ENCODE results near the gene POLG.

Gene POLG

GRCh38 chr15:89353991-89354390 is 19.4 kb upstream of the POLG start:
- DNase-seq: no peak

- DNase-seq: no peak
Measured at GRCh38 chr15:89352476-89352875, 17.9 kb upstream of the POLG start.

GRCh38 chr15:89349206-89349558 is 14.6 kb upstream of the POLG start:
- no peak for DNase-seq

GRCh38 chr15:89346516-89347231 is 12.1 kb upstream of the POLG start:
- DNase-seq: no peak

- DNase-seq: no peak
Measured at GRCh38 chr15:89345248-89345647, 10.6 kb upstream of the POLG start.

GRCh38 chr15:89342840-89343239 is 8.2 kb upstream of the POLG start:
- no peak for DNase-seq

GRCh38 chr15:89341316-89342005 is 6.8 kb upstream of the POLG start:
- DNase-seq: no peak

- DNase-seq: no peak
Measured at GRCh38 chr15:89340573-89340972, 5.9 kb upstream of the POLG start.

- no peak for DNase-seq
Measured at GRCh38 chr15:89338036-89338435, 3.4 kb upstream of the POLG start.

- DNase-seq: peak; percentile 61
Measured at GRCh38 chr15:89335298-89336041, 846 bp upstream of the POLG start.

GRCh38 chr15:89333959-89334509 is 590 bp downstream of the POLG start:
- no peak for DNase-seq

GRCh38 chr15:89333011-89333860 is 1.4 kb downstream of the POLG start:
- DNase-seq: no peak

GRCh38 chr15:89332446-89332845 is 2.2 kb downstream of the POLG start:
- DNase-seq: no peak

GRCh38 chr15:89330881-89331595 is 3.6 kb downstream of the POLG start:
- no peak for DNase-seq

GRCh38 chr15:89330119-89330518 is 4.5 kb downstream of the POLG start:
- DNase-seq: no peak

GRCh38 chr15:89329329-89330084 is 5.1 kb downstream of the POLG start:
- no peak for DNase-seq

- no peak for DNase-seq
Measured at GRCh38 chr15:89328398-89329254, 6.0 kb downstream of the POLG start.

- DNase-seq: no peak
Measured at GRCh38 chr15:89327113-89327512, 7.5 kb downstream of the POLG start.

GRCh38 chr15:89326316-89326715 is 8.3 kb downstream of the POLG start:
- peak; percentile 92 for DNase-seq

Data from DMS 273 treated with DMSO at 0.1 percent for 48 hours (cell line).